AG04450 (cell line): ENCODE measurements around the gene KBTBD13. TPM values are rescaled to one million over a fixed set of nuclear protein-coding genes. Genes with fewer than 3 reads are reported as not detected.

Experiments
- CTCF ChIA-PET: fragments of 300-600, 350-600 bp; formaldehyde crosslinking; extraction: SDS; loops from one replicate; lab custom pipeline; 2022; ENCODE audit warnings: antibody characterized with exemption, inconsistent platforms; lab: Charles Lee
- POLR2A ChIA-PET: fragments of 350-600 bp; formaldehyde crosslinking; extraction: SDS; loops from one replicate; lab custom pipeline; 2021; ENCODE audit warnings: antibody characterized with exemption, inconsistent platforms; lab: Yijun Ruan, JAX
- DNase-seq: peaks from one replicate; pipeline ENCODE4 v3.0.0-alpha.2; 2011; ENCODE audit warnings: low read depth, low spot score
- H3K27ac ChIP-seq: one replicate; pipeline ENCODE4 v1.5.1; 2012; ENCODE audit warnings: low read depth, low read length, control low read depth
- H3K27me3 ChIP-seq: one replicate; pipeline ENCODE4 v1.6.0; 2012; ENCODE audit warnings: low read length; ENCODE audit not compliant: control insufficient read depth, insufficient read depth
- H3K4me3 ChIP-seq: 2 replicates; pipeline ENCODE4 v1.5.1; 2011; ENCODE audit warnings: mild to moderate bottlenecking, low read depth, low read length, control low read depth
- H3K9me3 ChIP-seq: 2 replicates; pipeline ENCODE4 v1.5.1; 2012; ENCODE audit warnings: low read length; ENCODE audit not compliant: control insufficient read depth, insufficient read depth
- CTCF ChIP-seq: IDR thresholded peaks from 2 replicates; pipeline ENCODE4 v1.5.1; 2011; ENCODE audit warnings: low read depth, low read length, control low read depth, inconsistent platforms
- polyA plus RNA-seq: library from polyadenylated mRNA; depleted of rRNA; stranded (reverse); fragments of >200 nt; gene quantifications from 2 replicates; pipeline ENCODE4 v1.2.3, GENCODE V29; 2011

Gene KBTBD13
- polyA plus RNA-seq, 1 experiment = not detected

GRCh38 chr15:65028921-65029735 lies 47.4 kb upstream of the KBTBD13 start, which contains the start of gene MTFMT:
Gene MTFMT (minus strand): TSS chr15:65029639. CDS start chr15:65029613, 26 bp downstream.
- no peak for DNase-seq
- POLR2A ChIA-PET = no interaction called here
- no peak for TF ChIP-seq CTCF
- H3K9me3 ChIP-seq = peaks cover 3% of the 10 kb centered on the region; the same call in 1 of the 2 replicates
- no peaks in the 10 kb centered on the region for H3K27me3 ChIP-seq
- CTCF ChIA-PET = no interaction called here
- H3K27ac ChIP-seq = no peak within 1 kb of the TSS
- H3K4me3 ChIP-seq = peak within 1 kb of the TSS; percentile 85

- Histone ChIP-seq H3K9me3 (peaks cover 3% of the 10 kb centered on the region; the same call in 1 of the 2 replicates), H3K4me3 (peak overlapping the region; percentile 85; the same call in 1 of the 2 replicates), H3K27me3 (no peaks in the 10 kb centered on the region), H3K27ac (no peak overlapping the region)
- CTCF ChIA-PET = interaction anchor here (6.6 kb wide), 1 partner anchor 71 kb away, joined by 78 read pairs; no protein-coding TSS in a partner anchor
- DNase-seq = no peak
- POLR2A ChIA-PET = no interaction called here
- TF ChIP-seq CTCF = no peak
Measured at GRCh38 chr15:65029736-65030208, 46.8 kb upstream of the KBTBD13 start.

- H3K9me3 ChIP-seq = peaks cover 3% of the 10 kb centered on the region; the same call in 1 of the 2 replicates
- peak; percentile 71 for TF ChIP-seq CTCF
- no peaks in the 10 kb centered on the region for H3K27me3 ChIP-seq
- ChIA-PET CTCF (interaction anchor here (0.6 to 6.6 kb wide), 23 partner anchors 11 to 265 kb away, joined by 3 to 78 read pairs (median 7); partner anchors contain the start of genes KBTBD13, PDCD7 and UBAP1L), POLR2A (interaction anchor here (1.4 kb wide), 1 partner anchor 51 kb away, joined by 4 read pairs; no protein-coding TSS in a partner anchor)
- H3K27ac ChIP-seq = no peak overlapping the region
- DNase-seq = no peak
- no peak overlapping the region for H3K4me3 ChIP-seq
Measured at GRCh38 chr15:65032801-65033537, 43.6 kb upstream of the KBTBD13 start.

GRCh38 chr15:65033659-65034269 lies 42.8 kb upstream of the KBTBD13 start:
- Histone ChIP-seq H3K9me3 (peaks cover 3% of the 10 kb centered on the region; the same call in 1 of the 2 replicates), H3K4me3 (no peak overlapping the region), H3K27ac (no peak overlapping the region), H3K27me3 (no peaks in the 10 kb centered on the region)
- ChIA-PET CTCF (interaction anchor here (0.5 to 6.6 kb wide), 40 partner anchors 10 to 807 kb away, joined by 3 to 78 read pairs (median 4); partner anchors contain the start of genes KBTBD13, PDCD7 and UBAP1L), POLR2A (interaction anchor here (0.6 to 1.4 kb wide), 5 partner anchors 9 to 152 kb away, joined by 3 to 5 read pairs (median 4); partner anchors contain the start of gene CLPX)
- DNase-seq = no peak
- peak; percentile 82 for TF ChIP-seq CTCF
